H1 (cell line): ENCODE data around the gene MAJIN. TPM values are rescaled to one million over a fixed set of nuclear protein-coding genes. Genes with fewer than 3 reads are reported as not detected.
A peak's percentile ranks its signal among the peaks of the same experiment; 100 is the strongest.

Experiments used
- microRNA counts: library from miRNA; unstranded; fragments of <30 nt; microRNA quantifications from one replicate; lab custom pipeline; 2015
- microRNA-seq, 2 experiments: library from miRNA; unstranded; fragments of <30 nt; microRNA quantifications; one replicate each; pipeline versions ENCODE4 to v1.2.0, GENCODE V29; 2016 to 2020; ENCODE audit warnings: borderline microRNAs expressed in 2 of 2, borderline number of aligned reads in 2 of 2, borderline replicate concordance in 1 of 2
- polyA plus RNA-seq, 7 experiments: library from polyadenylated mRNA; depleted of rRNA in 3 of 7; stranded (reverse) in 5 of 7; unstranded in 2 of 7; fragments of >200 nt in 5 of 7; fragments of 200-250 nt in 2 of 7; gene quantifications; 1 replicate in 5 of 7; 2 replicates in 1 of 7; 4 replicates in 1 of 7; pipeline versions ENCODE4 v1.2.1 to v1.2.3, GENCODE V29; 2011 to 2013; ENCODE audit warnings: missing spikeins in 2 of 7, mixed read lengths in 2 of 7
- small RNA-seq: library from polyadenylated mRNA; stranded (forward); fragments of <200 nt; extraction: miRNeasy Mini kit (QIAGEN cat#:217004); gene quantifications from one replicate; pipeline ENCODE3, GENCODE V24; 2013; ENCODE audit not compliant: insufficient read depth
- total RNA-seq: library from RNA; stranded (reverse); fragmentation: NEBNext Ultra II Directional; extraction: Animal tissue kit (Norgen Biotek cat#: 25700); gene quantifications from 2 replicates; pipeline ENCODE4 v1.2.1, GENCODE V29; 2021

Gene MAJIN
- total and polyA plus RNA-seq, 2 of the 8 experiments (the other 6 are each of a cell fraction or from before 2014, with no cell fraction given) = not detected

MicroRNAs encoded within 50 kb of the gene (microRNA counts, 767-probe panel; counts per million panel counts)
- microRNA hsa-miR-192-5p (lab: Ali Mortazavi, UCI) = 879 counts per million, percentile 95 among the panel's probes with 10 or more counts

Small RNA genes within 50 kb of the gene (microRNA-seq; reads per million reads assigned to microRNA genes)
- 0 reads per million in 2 experiments for gene MIR6749
- gene MIR6750 = 0 reads per million in 2 experiments
- gene MIR6879 = 0 to 0.46 reads per million in 2 experiments

Small RNA genes within 50 kb of the gene (small RNA-seq; reads per million reads assigned to genes)
- gene MIR6749 (not detected), gene MIR6750 (not detected), gene MIR6879 (not detected)

Other genes starting within 250 kb of the MAJIN start
- 11.4 and 11.5 TPM in 2 replicates for gene NRXN2, start 248.9 kb downstream of the MAJIN start, total RNA-seq
- gene NRXN2, start 248.9 kb downstream of the MAJIN start, polyA plus RNA-seq (2011; rRNA removed) = 1.3 and 5.7 TPM in 2 replicates
- gene RASGRP2, start 228.0 kb downstream of the MAJIN start, total RNA-seq = 37.9 and 40.6 TPM in 2 replicates
- 45.7 and 50.4 TPM in 2 replicates for gene RASGRP2, start 228.0 kb downstream of the MAJIN start, polyA plus RNA-seq (2011; rRNA removed)
- 9.6 and 9.7 TPM in 2 replicates for gene PYGM, start 212.1 kb downstream of the MAJIN start, total RNA-seq
- gene PYGM, start 212.1 kb downstream of the MAJIN start, polyA plus RNA-seq (2011; rRNA removed) = 10.0 and 15.2 TPM in 2 replicates
- gene SF1, start 193.6 kb downstream of the MAJIN start, total RNA-seq = 353 and 365 TPM in 2 replicates
- gene SF1, start 193.6 kb downstream of the MAJIN start, polyA plus RNA-seq (2011; rRNA removed) = 72.7 and 110 TPM in 2 replicates
- 20.7 and 24.0 TPM in 2 replicates for gene MAP4K2, start 168.9 kb downstream of the MAJIN start, total RNA-seq
- 20.1 and 25.3 TPM in 2 replicates for gene MAP4K2, start 168.9 kb downstream of the MAJIN start, polyA plus RNA-seq (2011; rRNA removed)
- 56.3 and 56.9 TPM in 2 replicates for gene MEN1, start 161.6 kb downstream of the MAJIN start, total RNA-seq
- gene MEN1, start 161.6 kb downstream of the MAJIN start, polyA plus RNA-seq (2011; rRNA removed) = 47.2 and 78.5 TPM in 2 replicates
- 10.6 and 12.3 TPM in 2 replicates for gene CDC42BPG, start 127.5 kb downstream of the MAJIN start, total RNA-seq
- gene CDC42BPG, start 127.5 kb downstream of the MAJIN start, polyA plus RNA-seq (2011; rRNA removed) = 3.7 and 6.7 TPM in 2 replicates
- 36.9 and 42.9 TPM in 2 replicates for gene EHD1, start 93.5 kb downstream of the MAJIN start, total RNA-seq
- 31.5 and 54.0 TPM in 2 replicates for gene EHD1, start 93.5 kb downstream of the MAJIN start, polyA plus RNA-seq (2011; rRNA removed)
- gene ATG2A, start 54.9 kb downstream of the MAJIN start, total RNA-seq = 20.9 and 22.1 TPM in 2 replicates
- gene ATG2A, start 54.9 kb downstream of the MAJIN start, polyA plus RNA-seq (2011; rRNA removed) = 12.1 and 19.8 TPM in 2 replicates
- 5.1 and 5.8 TPM in 2 replicates for gene PPP2R5B, start 47.4 kb downstream of the MAJIN start, total RNA-seq
- 4.9 and 6.3 TPM in 2 replicates for gene PPP2R5B, start 47.4 kb downstream of the MAJIN start, polyA plus RNA-seq (2011; rRNA removed)
- gene GPHA2, start 36.2 kb downstream of the MAJIN start, total RNA-seq = 0.97 and 1.5 TPM in 2 replicates
- 4.4 and 5.4 TPM in 2 replicates for gene GPHA2, start 36.2 kb downstream of the MAJIN start, polyA plus RNA-seq (2011; rRNA removed)
- 1.4 and 2.0 TPM in 2 replicates for gene BATF2, start 24.9 kb upstream of the MAJIN start, total RNA-seq
- gene BATF2, start 24.9 kb upstream of the MAJIN start, polyA plus RNA-seq (2011; rRNA removed) = 3.1 and 4.6 TPM in 2 replicates
- gene ARL2, start 42.1 kb upstream of the MAJIN start, total RNA-seq = 184 and 186 TPM in 2 replicates
- gene ARL2, start 42.1 kb upstream of the MAJIN start, polyA plus RNA-seq (2011; rRNA removed) = 535 and 640 TPM in 2 replicates
- gene SNX15, start 55.3 kb upstream of the MAJIN start, total RNA-seq = 18.3 and 19.6 TPM in 2 replicates
- gene SNX15, start 55.3 kb upstream of the MAJIN start, polyA plus RNA-seq (2011; rRNA removed) = 13.0 and 20.2 TPM in 2 replicates
- gene SAC3D1, start 69.1 kb upstream of the MAJIN start, total RNA-seq = 19.4 and 23.3 TPM in 2 replicates
- gene SAC3D1, start 69.1 kb upstream of the MAJIN start, polyA plus RNA-seq (2011; rRNA removed) = 25.8 and 41.3 TPM in 2 replicates
- 7.5 and 8.1 TPM in 2 replicates for gene NAALADL1, start 86.4 kb upstream of the MAJIN start, total RNA-seq
- 9.9 and 12.6 TPM in 2 replicates for gene NAALADL1, start 86.4 kb upstream of the MAJIN start, polyA plus RNA-seq (2011; rRNA removed)
- gene CDCA5, start 111.9 kb upstream of the MAJIN start, total RNA-seq = 87.0 and 90.0 TPM in 2 replicates
- gene CDCA5, start 111.9 kb upstream of the MAJIN start, polyA plus RNA-seq (2011; rRNA removed) = 39.2 and 53.7 TPM in 2 replicates
- gene ZFPL1, start 112.1 kb upstream of the MAJIN start, total RNA-seq = 21.4 and 21.5 TPM in 2 replicates
- 76.8 and 103 TPM in 2 replicates for gene ZFPL1, start 112.1 kb upstream of the MAJIN start, polyA plus RNA-seq (2011; rRNA removed)
- 97.4 and 108 TPM in 2 replicates for gene VPS51, start 124.1 kb upstream of the MAJIN start, total RNA-seq
- 142 and 193 TPM in 2 replicates for gene VPS51, start 124.1 kb upstream of the MAJIN start, polyA plus RNA-seq (2011; rRNA removed)
- gene TM7SF2, start 139.8 kb upstream of the MAJIN start, total RNA-seq = 40.1 and 42.4 TPM in 2 replicates
- 96.0 and 141 TPM in 2 replicates for gene TM7SF2, start 139.8 kb upstream of the MAJIN start, polyA plus RNA-seq (2011; rRNA removed)
- 13.0 and 14.8 TPM in 2 replicates for gene ZNHIT2, start 145.6 kb upstream of the MAJIN start, total RNA-seq
- gene ZNHIT2, start 145.6 kb upstream of the MAJIN start, polyA plus RNA-seq (2011; rRNA removed) = 16.1 and 23.4 TPM in 2 replicates
- 860 and 896 TPM in 2 replicates for gene FAU, start 150.0 kb upstream of the MAJIN start, total RNA-seq
- gene FAU, start 150.0 kb upstream of the MAJIN start, polyA plus RNA-seq (2011; rRNA removed) = 826 and 846 TPM in 2 replicates
- 54.0 and 55.3 TPM in 2 replicates for gene MRPL49, start 150.2 kb upstream of the MAJIN start, total RNA-seq
- gene MRPL49, start 150.2 kb upstream of the MAJIN start, polyA plus RNA-seq (2011; rRNA removed) = 77.8 and 84.8 TPM in 2 replicates
- gene SYVN1, start 162.4 kb upstream of the MAJIN start, total RNA-seq = 29.4 and 34.0 TPM in 2 replicates
- 27.8 and 37.5 TPM in 2 replicates for gene SYVN1, start 162.4 kb upstream of the MAJIN start, polyA plus RNA-seq (2011; rRNA removed)
- gene SPDYC, start 198.1 kb upstream of the MAJIN start, total RNA-seq = not detected in 2 replicates
- 0.15 and 0.31 TPM in 2 replicates for gene SPDYC, start 198.1 kb upstream of the MAJIN start, polyA plus RNA-seq (2011; rRNA removed)
- gene CAPN1, start 209.8 kb upstream of the MAJIN start, total RNA-seq = 194 and 200 TPM in 2 replicates
- gene CAPN1, start 209.8 kb upstream of the MAJIN start, polyA plus RNA-seq (2011; rRNA removed) = 233 and 337 TPM in 2 replicates